GM23248 (cell line): ENCODE measurements around the gene CRISPLD2. TPM values are rescaled to one million over a fixed set of nuclear protein-coding genes. Genes with fewer than 3 reads are reported as not detected.
A peak's percentile ranks its signal among the peaks of the same experiment; 100 is the strongest.

Source experiments
- DNase-seq: peaks from one replicate; pipeline ENCODE4 v3.0.0-alpha.2; 2015
- H2AFZ ChIP-seq: fragments of 200-600 bp; sonication (generic); 2 replicates; pipeline ENCODE4 v1.6.1; 2016; ENCODE audit warnings: antibody characterized with exemption
- H3F3A ChIP-seq: fragments of 200-600 bp; sonication (generic); 2 replicates; pipeline ENCODE4 v1.6.1; 2016; ENCODE audit warnings: mild to moderate bottlenecking, antibody characterized with exemption, mixed run types; ENCODE audit not compliant: insufficient read depth
- H3K27ac ChIP-seq: fragments of 200-600 bp; sonication (generic); 2 replicates; pipeline ENCODE4 v1.5.1; 2016; ENCODE audit warnings: mild to moderate bottlenecking
- H3K27me3 ChIP-seq: fragments of 200-600 bp; sonication (generic); replicated peaks from 2 replicates; pipeline ENCODE4 v1.6.1; 2016; ENCODE audit warnings: mild to moderate bottlenecking; ENCODE audit not compliant: insufficient read depth
- H3K36me3 ChIP-seq: fragments of 200-600 bp; sonication (generic); 2 replicates; pipeline ENCODE4 v1.6.1; 2016; ENCODE audit warnings: low read depth, mild to moderate bottlenecking
- H3K4me1 ChIP-seq: fragments of 200-600 bp; sonication (generic); 2 replicates; pipeline ENCODE4 v1.6.1; 2016; ENCODE audit warnings: mild to moderate bottlenecking; ENCODE audit not compliant: insufficient read depth
- H3K4me2 ChIP-seq: fragments of 200-600 bp; sonication (generic); one replicate; pipeline ENCODE4 v1.6.1; 2016; ENCODE audit warnings: mild to moderate bottlenecking; ENCODE audit not compliant: unreplicated experiment
- H3K4me3 ChIP-seq: fragments of 200-600 bp; sonication (generic); 2 replicates; pipeline ENCODE4 v1.5.1; 2016; ENCODE audit warnings: mild to moderate bottlenecking
- H3K79me2 ChIP-seq: fragments of 200-600 bp; sonication (generic); 2 replicates; pipeline ENCODE4 v1.6.1; 2016; ENCODE audit warnings: mild to moderate bottlenecking; ENCODE audit not compliant: insufficient read depth
- H3K9ac ChIP-seq: fragments of 200-600 bp; sonication (generic); 2 replicates; pipeline ENCODE4 v1.6.1; 2016; ENCODE audit warnings: mild to moderate bottlenecking
- H3K9me2 ChIP-seq: fragments of 200-600 bp; sonication (generic); 2 replicates; pipeline ENCODE4 v1.6.1; 2016; ENCODE audit warnings: mixed run types, mild to moderate bottlenecking, moderate library complexity; ENCODE audit not compliant: insufficient read depth
- H3K9me3 ChIP-seq: fragments of 200-600 bp; sonication (generic); one replicate; pipeline ENCODE4 v1.6.1; 2017; ENCODE audit warnings: low read depth
- H4K20me1 ChIP-seq: fragments of 200-600 bp; sonication (generic); 2 replicates; pipeline ENCODE4 v1.6.0; 2016; ENCODE audit not compliant: insufficient read depth
- EZH2 ChIP-seq: fragments of 200-600 bp; sonication (generic); IDR thresholded peaks from 2 replicates; pipeline ENCODE4 v1.6.1; 2018; ENCODE audit warnings: antibody characterized with exemption, mild to moderate bottlenecking; ENCODE audit not compliant: insufficient read depth, poor library complexity, severe bottlenecking
- EZH2phosphoT487 ChIP-seq: fragments of 200-600 bp; sonication (generic); IDR thresholded peaks from 2 replicates; pipeline ENCODE4 v1.6.1; 2018; ENCODE audit warnings: antibody characterized with exemption, moderate library complexity, mild to moderate bottlenecking, low read depth; ENCODE audit not compliant: insufficient read depth
- WGBS, 2 experiments: methylation state at CpG; one replicate each; pipeline ENCODE4 v1.1.6; 2015 to 2017; ENCODE audit warnings: low lambda C conversion rate in 2 of 2, low coverage in 1 of 2; ENCODE audit errors: missing lambda C conversion rate in 2 of 2; 5-methylcytosine and 5-hydroxymethylcytosine counted together
- in situ Hi-C: fragments of 300-500 bp; cut with MboI; formaldehyde crosslinking; loops from 2 replicates; pipeline ENCODE4 v1.15.0; 2020
- polyA plus RNA-seq: library from polyadenylated mRNA; unstranded; fragments of >200 nt; fragmentation: Nextera tagmentation; extraction: Ambion mirVana; gene quantifications from 2 replicates; pipeline ENCODE4 v1.2.1, GENCODE V29; 2016
- total RNA-seq: library from RNA; depleted of rRNA; stranded (reverse); fragments of >200 nt; shearing (Covaris generic); gene quantifications from 2 replicates; pipeline ENCODE4 v1.2.3, GENCODE V29; 2014

The CRISPLD2 gene
- total and polyA plus RNA-seq, 2 experiments from 2014 or later: 21.5 to 36.3 TPM

- Histone ChIP-seq H3F3A (0 out of 2 replicates have a peak, but pooled peaks cover 8% of the 10 kb centered on the region), H3K27ac (0 out of 2 replicates have a peak overlapping the region, but pooled peaks have one; percentile 24), H4K20me1 (no peaks in the 10 kb centered on the region), H3K4me3 (no peak overlapping the region), H3K27me3 (0 out of 2 replicates have a peak, but pooled peaks cover 5% of the 10 kb centered on the region), H3K36me3 (no peaks in the 10 kb centered on the region), H3K79me2 (no peaks in the 10 kb centered on the region), H3K9ac (no peak overlapping the region), H3K4me1 (peaks cover 10% of the 10 kb centered on the region; the same call in 1 of the 2 replicates), H3K9me2 (no peaks in the 10 kb centered on the region), H2AFZ (no peak overlapping the region), H3K9me3 (no peaks in the 10 kb centered on the region), H3K4me2 (no peak overlapping the region)
- WGBS, 2 experiments: 89 to 90% methylated on average over 2 of the region's 2 CpGs
- TF ChIP-seq EZH2phosphoT487 (no peak), EZH2 (no peak)
- in situ Hi-C loops: no loop called here
- no peak for DNase-seq
These were observed 8.3 kb upstream of the CRISPLD2 start for GRCh38 chr16:84811529-84811928.

GRCh38 chr16:84813141-84813934 is 6.4 kb upstream of the CRISPLD2 start:
- WGBS, 2 experiments: 78% methylated on average over 14 to 15 of the region's 15 CpGs
- Histone ChIP-seq H3K4me2 (no peak overlapping the region), H3K27me3 (0 out of 2 replicates have a peak, but pooled peaks cover 5% of the 10 kb centered on the region), H3F3A (no peaks in the 10 kb centered on the region), H3K9ac (no peak overlapping the region), H2AFZ (no peak overlapping the region), H3K27ac (no peak overlapping the region), H3K4me1 (peaks cover 10% of the 10 kb centered on the region; the same call in 1 of the 2 replicates), H3K9me2 (no peaks in the 10 kb centered on the region), H3K9me3 (no peaks in the 10 kb centered on the region), H3K36me3 (no peaks in the 10 kb centered on the region), H4K20me1 (no peaks in the 10 kb centered on the region), H3K4me3 (no peak overlapping the region), H3K79me2 (no peaks in the 10 kb centered on the region)
- no peak for DNase-seq
- no peak for TF ChIP-seq EZH2
- no peak for TF ChIP-seq EZH2phosphoT487
- in situ Hi-C loops: no loop called here

GRCh38 chr16:84815462-84815861 is 4.3 kb upstream of the CRISPLD2 start:
- no peak overlapping the region for H3K4me3 ChIP-seq
- no peak overlapping the region for H3K4me2 ChIP-seq
- peaks cover 12% of the 10 kb centered on the region; the same call in 1 of the 2 replicates for H3K4me1 ChIP-seq
- no peak overlapping the region for H3K27ac ChIP-seq
- TF ChIP-seq EZH2 (no peak), EZH2phosphoT487 (no peak)
- H3K36me3 ChIP-seq: no peaks in the 10 kb centered on the region
- H3K9me3 ChIP-seq: no peaks in the 10 kb centered on the region
- 56 to 59% methylated on average over 7 of the region's 7 CpGs for WGBS, 2 experiments
- in situ Hi-C loops: no loop called here
- no peak overlapping the region for H2AFZ ChIP-seq
- H3K9ac ChIP-seq: no peak overlapping the region
- H3F3A ChIP-seq: peaks cover 3% of the 10 kb centered on the region
- H3K27me3 ChIP-seq: 0 out of 2 replicates have a peak, but pooled peaks cover 5% of the 10 kb centered on the region
- no peak for DNase-seq
- no peaks in the 10 kb centered on the region for H3K9me2 ChIP-seq
- H3K79me2 ChIP-seq: peaks cover 1% of the 10 kb centered on the region; the same call in 1 of the 2 replicates
- no peaks in the 10 kb centered on the region for H4K20me1 ChIP-seq

- Histone ChIP-seq H3F3A (peaks cover 4% of the 10 kb centered on the region), H3K9ac (no peak overlapping the region), H3K79me2 (peaks cover 7% of the 10 kb centered on the region), H3K27me3 (0 out of 2 replicates have a peak, but pooled peaks cover 5% of the 10 kb centered on the region), H3K4me2 (no peak overlapping the region), H3K4me1 (peaks cover 11% of the 10 kb centered on the region), H3K36me3 (no peaks in the 10 kb centered on the region), H3K27ac (no peak overlapping the region), H4K20me1 (no peaks in the 10 kb centered on the region), H2AFZ (no peak overlapping the region), H3K4me3 (no peak overlapping the region), H3K9me2 (no peaks in the 10 kb centered on the region), H3K9me3 (no peaks in the 10 kb centered on the region)
- 71 to 81% methylated on average over 7 of the region's 7 CpGs for WGBS, 2 experiments
- DNase-seq: no peak
- no peak for TF ChIP-seq EZH2phosphoT487
- TF ChIP-seq EZH2: no peak
- in situ Hi-C loops: no loop called here
These were observed 3.8 kb upstream of the CRISPLD2 start for GRCh38 chr16:84816023-84816422.
